ENCODE measurements around the gene HOXD8.

HOXD8 gene

DNA sequence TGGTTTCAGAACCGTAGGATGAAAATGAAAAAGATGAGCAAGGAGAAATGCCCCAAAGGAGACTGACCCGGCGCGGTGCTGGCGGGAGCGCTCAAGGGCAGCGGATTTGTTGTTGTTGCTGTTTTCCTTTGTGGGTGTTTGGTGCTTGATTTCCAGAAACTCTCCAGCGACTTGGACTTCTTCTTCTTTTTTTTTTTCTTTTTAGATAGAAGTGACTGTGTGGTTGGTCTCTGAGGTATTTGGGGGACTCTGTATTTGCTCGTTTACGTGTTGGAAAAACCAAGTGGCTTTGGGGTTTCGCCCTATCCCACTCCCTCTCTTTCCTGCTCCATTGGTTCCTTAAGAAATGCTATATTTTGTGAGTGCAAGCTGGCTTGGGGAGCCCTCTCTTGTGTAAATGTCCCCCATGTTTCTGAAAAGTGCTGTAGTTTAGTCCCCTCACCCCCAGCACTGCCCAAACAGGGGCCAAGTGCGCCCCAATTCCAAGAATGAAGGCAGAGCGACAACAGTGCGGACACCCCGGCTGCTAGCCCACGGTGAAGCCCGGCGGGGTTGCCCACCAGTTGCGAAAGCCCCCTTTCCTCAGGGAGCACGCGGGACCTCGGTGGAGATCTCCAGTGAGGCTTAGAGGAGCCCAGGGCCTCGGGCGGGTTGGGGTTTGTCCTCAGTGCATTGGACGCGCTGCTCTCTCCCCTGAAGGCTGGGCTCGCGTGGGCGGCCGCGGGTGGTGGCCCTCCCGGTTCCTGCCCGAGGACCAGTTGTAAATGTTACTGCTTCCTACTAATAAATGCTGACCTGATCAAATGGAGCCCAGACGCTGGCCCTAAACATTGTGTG lies 5.2 kb upstream of the HOXD8 start:
- no peak for DNase-seq (ENCODE audit: low spot score)
- in situ Hi-C loops (cut with MboI; ENCODE audit: low sequenced_read_pairs, unreplicated experiment) = loop anchor here (10.0 kb wide), 1 partner anchor 1030 kb away; no protein-coding TSS in a partner anchor
- TF ChIP-seq, protein P1, sequence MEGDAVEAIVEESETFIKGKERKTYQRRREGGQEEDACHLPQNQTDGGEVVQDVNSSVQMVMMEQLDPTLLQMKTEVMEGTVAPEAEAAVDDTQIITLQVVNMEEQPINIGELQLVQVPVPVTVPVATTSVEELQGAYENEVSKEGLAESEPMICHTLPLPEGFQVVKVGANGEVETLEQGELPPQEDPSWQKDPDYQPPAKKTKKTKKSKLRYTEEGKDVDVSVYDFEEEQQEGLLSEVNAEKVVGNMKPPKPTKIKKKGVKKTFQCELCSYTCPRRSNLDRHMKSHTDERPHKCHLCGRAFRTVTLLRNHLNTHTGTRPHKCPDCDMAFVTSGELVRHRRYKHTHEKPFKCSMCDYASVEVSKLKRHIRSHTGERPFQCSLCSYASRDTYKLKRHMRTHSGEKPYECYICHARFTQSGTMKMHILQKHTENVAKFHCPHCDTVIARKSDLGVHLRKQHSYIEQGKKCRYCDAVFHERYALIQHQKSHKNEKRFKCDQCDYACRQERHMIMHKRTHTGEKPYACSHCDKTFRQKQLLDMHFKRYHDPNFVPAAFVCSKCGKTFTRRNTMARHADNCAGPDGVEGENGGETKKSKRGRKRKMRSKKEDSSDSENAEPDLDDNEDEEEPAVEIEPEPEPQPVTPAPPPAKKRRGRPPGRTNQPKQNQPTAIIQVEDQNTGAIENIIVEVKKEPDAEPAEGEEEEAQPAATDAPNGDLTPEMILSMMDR (IDR thresholded peaks at IDR 0.05; ENCODE audit: borderline replicate concordance, control extremely low read depth, extremely low read depth, insufficient read depth, missing control alignments) = no peak

DNA sequence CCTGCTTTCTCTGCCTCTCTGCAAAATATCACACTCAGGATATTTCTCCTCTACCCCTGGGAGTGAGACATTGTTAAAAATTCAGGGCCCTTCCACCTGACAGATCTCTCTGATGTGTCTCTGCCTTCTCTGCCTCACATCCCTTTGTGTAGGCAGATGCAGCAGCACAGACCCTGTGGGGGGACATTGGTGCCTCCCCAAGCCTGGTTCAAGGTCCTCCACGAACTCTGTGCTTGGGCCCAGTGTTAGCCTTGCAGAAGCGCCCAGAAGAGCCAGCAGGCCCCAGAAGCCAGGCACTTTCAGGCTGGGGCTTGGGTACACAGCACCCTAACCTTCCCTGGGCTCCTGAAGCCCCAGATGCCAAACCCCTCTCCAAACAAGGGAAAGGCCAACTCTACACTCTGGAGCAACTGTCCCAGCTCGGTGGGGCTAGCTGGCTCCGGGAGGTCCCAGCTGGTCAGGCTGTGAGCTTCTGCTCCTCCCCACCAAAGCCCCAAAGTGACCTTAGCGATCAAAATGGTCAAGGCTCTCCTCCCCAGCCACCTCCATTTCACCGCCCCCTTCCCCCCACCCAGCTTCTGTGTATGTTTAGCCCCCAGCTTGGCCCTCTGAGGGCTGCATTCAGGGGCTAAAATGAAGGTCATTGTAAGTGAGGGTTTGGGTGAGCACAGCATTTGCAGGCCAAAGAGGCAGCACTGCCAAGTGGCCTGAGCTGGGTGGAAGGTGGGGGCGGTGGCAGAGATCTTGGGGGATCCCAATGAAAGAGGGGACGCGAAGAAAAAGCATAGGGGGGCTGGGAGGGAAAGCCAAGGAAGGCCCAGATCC lies 4.3 kb upstream of the HOXD8 start:
- no peak for DNase-seq (ENCODE audit: low spot score)
- TF ChIP-seq, protein P1 (IDR thresholded peaks at IDR 0.05; ENCODE audit: borderline replicate concordance, control extremely low read depth, extremely low read depth, insufficient read depth, missing control alignments) = no peak
- in situ Hi-C loops (cut with MboI; ENCODE audit: low sequenced_read_pairs, unreplicated experiment) = loop anchor here (10.0 to 25.0 kb wide), 2 partner anchors 687 to 1030 kb away; no protein-coding TSS in a partner anchor

DNA sequence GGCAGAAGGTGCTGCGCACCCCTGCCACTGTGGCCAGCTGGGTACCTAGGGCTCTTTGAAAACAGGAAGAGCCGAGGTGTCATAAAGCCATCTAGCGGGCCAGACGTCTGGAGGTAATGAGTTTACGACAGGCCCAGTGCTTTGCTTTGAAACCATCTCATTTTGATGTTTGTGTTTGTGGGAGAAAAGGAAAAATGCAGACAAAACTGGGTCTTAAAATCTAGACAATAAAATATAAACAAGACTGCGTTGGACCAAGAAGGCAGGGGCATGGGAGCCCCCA lies 3.8 kb upstream of the HOXD8 start:
- in situ Hi-C loops (cut with MboI; ENCODE audit: low sequenced_read_pairs, unreplicated experiment) = loop anchor here (10.0 to 25.0 kb wide), 2 partner anchors 687 to 1029 kb away; no protein-coding TSS in a partner anchor
- no peak for DNase-seq (ENCODE audit: low spot score)
- TF ChIP-seq, protein P1 (IDR thresholded peaks at IDR 0.05; ENCODE audit: borderline replicate concordance, control extremely low read depth, extremely low read depth, insufficient read depth, missing control alignments) = no peak

DNA sequence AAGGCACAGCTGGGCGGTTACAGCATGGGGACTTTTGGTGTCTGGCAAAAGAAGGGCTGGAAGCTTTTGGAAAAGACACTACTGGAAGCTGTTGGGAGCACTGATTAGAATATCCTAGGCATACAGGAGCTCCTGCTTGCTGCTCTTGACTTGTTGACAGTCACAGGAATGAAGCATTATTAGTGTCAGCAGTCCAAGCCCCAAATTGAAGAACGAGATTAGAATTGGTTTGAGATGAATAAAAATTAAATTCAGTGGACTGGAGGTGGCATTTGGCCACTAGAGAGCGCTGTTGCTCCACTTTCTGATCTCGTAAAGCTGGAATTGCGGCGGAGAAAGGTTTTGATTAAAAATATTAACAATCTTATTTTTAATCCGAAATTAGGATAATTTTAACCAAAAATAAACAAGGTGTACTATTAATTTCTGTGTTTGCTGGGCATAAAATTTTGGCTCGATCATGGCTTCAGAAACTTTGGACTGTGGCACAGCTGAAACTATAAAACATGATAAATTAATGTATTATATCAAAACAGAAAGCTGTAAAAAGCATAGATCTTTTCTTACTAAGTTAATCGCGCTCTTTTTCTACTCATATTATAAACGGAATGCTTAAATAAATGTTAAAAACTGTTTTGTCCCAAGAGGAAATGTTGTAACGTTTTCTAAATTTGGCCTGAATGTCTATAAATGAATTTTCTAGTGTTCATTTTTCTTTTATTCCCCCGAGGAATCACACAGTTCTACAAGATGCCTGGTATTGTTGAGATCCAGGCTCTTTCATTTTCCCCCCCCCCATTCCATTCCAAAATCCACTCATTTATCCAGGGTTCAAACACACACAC lies 2.4 kb upstream of the HOXD8 start:
- DNase-seq (ENCODE audit: low spot score) = peak; percentile 62
- in situ Hi-C loops (cut with MboI; ENCODE audit: low sequenced_read_pairs, unreplicated experiment) = loop anchor here (10.0 to 25.0 kb wide), 2 partner anchors 685 to 1028 kb away; no protein-coding TSS in a partner anchor
- TF ChIP-seq, protein P1 (IDR thresholded peaks at IDR 0.05; ENCODE audit: borderline replicate concordance, control extremely low read depth, extremely low read depth, insufficient read depth, missing control alignments) = peak; percentile 85

DNA sequence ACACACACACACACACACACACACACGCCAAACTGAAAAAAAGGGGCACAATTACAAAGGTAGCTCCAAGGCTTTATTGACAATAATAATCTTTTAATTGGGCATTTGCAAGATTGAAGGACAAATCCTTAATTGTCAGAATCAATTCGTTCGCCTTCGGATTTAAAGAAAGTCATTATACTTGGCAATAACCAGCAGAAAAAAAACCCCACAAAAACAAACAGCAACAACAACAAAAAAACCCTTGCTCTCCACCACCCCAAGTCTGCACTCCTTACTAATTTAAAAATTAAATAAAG lies 1.8 kb upstream of the HOXD8 start:
- in situ Hi-C loops (cut with MboI; ENCODE audit: low sequenced_read_pairs, unreplicated experiment) = loop anchor here (10.0 to 25.0 kb wide), 2 partner anchors 685 to 1027 kb away; no protein-coding TSS in a partner anchor
- TF ChIP-seq, protein P1 (IDR thresholded peaks at IDR 0.05; ENCODE audit: borderline replicate concordance, control extremely low read depth, extremely low read depth, insufficient read depth, missing control alignments) = no peak
- no peak for DNase-seq (ENCODE audit: low spot score)
